NCI-H1436 (cell line): ENCODE results near the gene ENTREP3.

Experiments
- DNase-seq: peaks from one replicate; lab custom pipeline; 2025; lab: John Stamatoyannopoulos, UW

The ENTREP3 gene

DNA sequence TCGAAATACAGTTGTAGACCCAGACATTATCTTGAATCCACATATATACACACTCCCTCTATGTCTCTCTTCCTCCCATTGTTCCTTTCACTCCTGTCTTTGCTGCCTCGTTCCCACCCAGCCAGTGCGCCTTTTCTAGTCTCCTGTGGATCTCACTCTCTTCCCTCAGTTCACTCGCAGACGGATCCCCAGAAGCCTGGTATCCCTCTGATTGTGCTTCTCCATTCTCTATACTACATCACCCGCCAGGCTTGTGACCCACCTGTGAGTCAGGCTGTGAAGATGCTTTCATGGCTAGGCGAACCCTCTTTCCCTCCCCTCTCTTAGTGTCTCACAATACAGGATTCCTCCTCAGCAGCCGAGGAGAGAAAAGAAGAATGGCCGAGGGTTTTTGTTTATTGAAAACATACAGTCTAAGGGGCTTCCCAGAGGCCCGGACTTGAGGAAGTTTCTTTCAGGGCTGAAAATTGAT, 23.4 kb upstream of the ENTREP3 start:
- DNase-seq: no peak

- peak; percentile 73 for DNase-seq
Observed at GRCh38 chr1:155277902-155278688, 22.8 kb upstream of the ENTREP3 start.

GRCh38 chr1:155277070-155277901, 22.0 kb upstream of the ENTREP3 start, which contains the start of gene HCN3:
Gene HCN3 (plus strand): TSS chr1:155277463. CDS start chr1:155277591, 128 bp downstream.
- DNase-seq: peak; percentile 98

GRCh38 chr1:155273343-155274245, 18.3 kb upstream of the ENTREP3 start, which contains the start of gene CLK2:
Gene CLK2 (minus strand): TSS chr1:155273504. CDS start chr1:155270977, 2,527 bp downstream.
- peak; percentile 96 for DNase-seq

DNA sequence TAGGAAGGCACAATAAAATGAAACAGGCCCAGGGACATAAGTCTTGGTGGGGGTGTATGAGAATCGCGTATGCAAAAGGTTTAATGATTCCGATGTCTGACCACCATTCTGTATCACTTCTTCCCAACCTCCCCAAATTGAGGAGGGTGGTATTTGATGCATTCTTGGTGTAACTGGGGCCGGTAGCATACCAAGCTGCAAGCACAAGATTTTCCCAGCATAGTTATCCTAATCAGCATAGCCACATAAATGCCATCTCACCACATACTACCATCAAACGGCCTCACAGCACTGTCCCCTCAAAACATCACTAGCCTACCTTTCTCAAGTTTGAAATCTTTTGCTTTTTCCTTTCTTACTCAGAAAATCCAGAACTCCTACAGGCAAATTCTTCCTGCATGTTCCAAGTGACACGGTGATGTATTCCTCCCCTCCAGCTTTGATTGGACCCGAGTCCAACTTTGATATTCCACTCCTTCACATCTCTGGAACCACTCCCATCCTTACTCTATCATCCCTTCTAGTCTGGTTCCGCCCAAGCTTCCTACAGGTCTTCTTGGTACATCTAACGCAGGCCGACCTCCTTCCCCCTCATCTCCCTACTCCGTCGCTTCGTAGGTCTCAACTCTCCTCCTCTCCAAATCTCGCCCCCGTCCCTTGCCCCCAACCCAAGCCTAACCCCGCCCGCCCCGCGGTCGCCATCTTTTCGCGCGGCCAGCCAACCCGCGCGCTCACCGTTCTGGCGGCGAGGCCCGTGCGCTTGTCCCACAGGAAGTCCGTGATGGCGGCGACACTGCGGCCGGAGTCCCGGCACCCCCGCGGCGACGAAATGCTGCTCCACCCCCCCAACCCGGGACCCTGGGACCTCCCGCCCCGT, 17.4 kb upstream of the ENTREP3 start:
- no peak for DNase-seq

- DNase-seq: no peak
Observed at GRCh38 chr1:155269381-155269780, 14.1 kb upstream of the ENTREP3 start.

DNA sequence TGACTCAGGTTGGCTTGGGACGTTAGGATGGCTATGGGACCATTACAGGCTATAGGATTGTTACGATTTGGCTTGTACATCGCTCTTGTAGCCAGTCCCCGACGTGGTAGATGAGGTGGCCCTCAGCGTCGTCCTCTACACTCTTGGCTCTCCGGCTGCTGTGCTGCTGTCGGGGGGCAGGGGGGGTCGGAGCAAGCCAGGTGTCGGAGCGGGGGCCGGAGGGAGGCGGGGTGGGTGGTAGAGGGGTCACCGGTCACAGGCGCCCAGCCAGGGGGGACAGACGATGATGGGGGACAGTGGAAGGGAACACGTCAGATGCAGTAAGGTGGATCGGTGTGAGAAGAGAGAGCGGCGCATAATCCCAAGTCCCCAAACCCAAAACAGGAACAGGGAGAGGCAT, 13.3 kb upstream of the ENTREP3 start:
- DNase-seq: no peak

DNA sequence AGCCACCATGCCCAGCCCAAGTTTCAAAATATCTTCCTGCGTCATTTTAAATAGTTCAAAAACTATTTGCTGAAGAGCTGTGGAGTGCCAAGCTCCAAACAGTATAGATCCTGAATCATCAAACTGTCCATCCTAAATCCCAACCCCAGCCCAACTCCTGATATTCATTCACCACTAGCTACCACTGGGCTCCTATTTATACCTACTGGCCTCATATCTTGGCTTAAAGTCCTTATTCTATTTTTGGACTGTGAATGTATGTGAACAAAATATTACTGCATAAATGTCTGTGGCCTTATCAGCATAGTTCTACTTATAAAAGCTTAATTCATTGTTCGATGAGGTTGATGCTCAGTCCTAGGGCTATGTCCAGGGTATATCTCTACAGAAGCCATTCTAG, 12.1 kb upstream of the ENTREP3 start:
- DNase-seq: no peak

- DNase-seq: no peak
Observed at GRCh38 chr1:155266553-155266952, 11.3 kb upstream of the ENTREP3 start.

DNA sequence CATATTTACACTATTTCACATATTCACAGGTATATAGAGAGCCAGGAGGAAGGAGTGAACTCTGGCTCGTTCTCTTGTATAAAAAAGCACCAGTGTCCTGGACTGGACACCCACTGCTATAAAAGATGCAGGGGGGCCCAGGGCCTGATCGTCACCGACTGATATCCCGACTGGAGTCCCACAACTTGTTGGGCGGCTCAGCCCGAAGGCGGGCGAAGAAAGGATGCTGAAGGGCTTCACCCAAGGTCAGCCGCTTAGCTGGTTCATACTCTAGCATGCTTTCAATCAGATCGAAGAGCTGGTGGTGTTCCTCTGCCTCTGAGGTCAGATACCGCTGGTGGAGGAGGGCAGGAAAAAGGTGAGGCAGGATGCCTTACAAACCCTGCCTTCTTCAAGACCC, 7.8 kb upstream of the ENTREP3 start:
- no peak for DNase-seq

- DNase-seq: peak; percentile 92
Observed at GRCh38 chr1:155261852-155262673, 6.8 kb upstream of the ENTREP3 start, which contains the start of gene SCAMP3. Gene SCAMP3 (minus strand): TSS chr1:155262360. CDS start chr1:155262151, 209 bp downstream.

GRCh38 chr1:155261493-155261851, 6.2 kb upstream of the ENTREP3 start:
- DNase-seq: no peak

DNA sequence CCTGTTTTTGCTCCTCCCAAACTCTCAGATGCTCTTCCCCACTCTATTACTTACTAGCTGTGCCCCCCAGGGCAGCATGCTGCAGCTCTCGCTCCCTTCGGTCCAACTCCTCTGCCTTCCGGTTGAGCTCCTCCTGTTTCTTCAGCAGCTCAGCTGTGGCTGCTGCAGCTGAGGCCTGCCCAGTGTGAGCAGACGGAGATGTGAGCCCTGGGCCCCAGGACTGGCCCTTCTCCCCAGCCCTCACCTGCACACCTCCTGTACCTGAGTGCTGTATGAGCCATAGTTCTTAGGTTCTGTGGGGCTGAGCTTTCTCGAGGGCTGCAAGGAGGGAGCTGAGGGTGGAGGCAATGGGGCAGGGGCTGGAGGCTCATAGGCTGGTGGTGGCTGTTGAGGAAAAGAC, 5.0 kb upstream of the ENTREP3 start:
- no peak for DNase-seq

DNA sequence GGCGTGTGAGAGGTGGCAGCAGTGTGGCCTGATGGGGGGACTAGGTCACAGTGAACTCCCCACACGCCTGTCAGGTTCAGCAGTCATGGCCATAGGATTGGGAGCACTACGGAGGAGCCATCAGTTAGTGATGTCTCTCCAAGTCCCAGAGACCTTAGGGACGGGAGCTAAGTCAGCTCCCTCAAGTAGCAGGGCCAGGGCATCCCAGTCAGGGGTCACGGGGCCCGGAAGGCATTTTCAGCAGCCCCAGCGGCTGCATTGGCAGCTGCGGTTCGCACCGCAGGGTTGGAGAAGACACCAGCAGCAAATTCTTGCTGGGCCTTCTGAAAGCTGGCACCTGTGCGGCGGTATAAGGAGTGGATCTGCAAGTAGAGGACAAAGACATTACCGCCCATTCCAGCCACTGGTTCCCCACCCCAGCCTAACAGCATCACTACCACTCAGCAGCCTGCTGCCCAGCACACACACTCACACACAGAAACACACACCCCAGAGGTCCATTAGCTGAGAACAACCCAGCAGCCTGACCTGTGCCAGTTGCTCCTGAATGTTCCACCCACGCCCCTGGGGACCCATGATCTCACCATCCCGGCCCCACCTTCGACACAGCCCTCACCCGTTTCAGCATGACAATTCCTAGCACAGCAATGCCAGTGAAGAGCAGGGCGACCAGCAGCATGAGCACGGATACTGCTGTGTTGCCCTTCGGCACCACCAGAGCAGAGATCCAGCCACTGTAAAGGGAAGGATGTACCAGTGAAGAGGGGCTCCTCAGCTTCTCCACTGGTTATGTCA, 972 bp upstream of the ENTREP3 start:
- DNase-seq: no peak

DNA sequence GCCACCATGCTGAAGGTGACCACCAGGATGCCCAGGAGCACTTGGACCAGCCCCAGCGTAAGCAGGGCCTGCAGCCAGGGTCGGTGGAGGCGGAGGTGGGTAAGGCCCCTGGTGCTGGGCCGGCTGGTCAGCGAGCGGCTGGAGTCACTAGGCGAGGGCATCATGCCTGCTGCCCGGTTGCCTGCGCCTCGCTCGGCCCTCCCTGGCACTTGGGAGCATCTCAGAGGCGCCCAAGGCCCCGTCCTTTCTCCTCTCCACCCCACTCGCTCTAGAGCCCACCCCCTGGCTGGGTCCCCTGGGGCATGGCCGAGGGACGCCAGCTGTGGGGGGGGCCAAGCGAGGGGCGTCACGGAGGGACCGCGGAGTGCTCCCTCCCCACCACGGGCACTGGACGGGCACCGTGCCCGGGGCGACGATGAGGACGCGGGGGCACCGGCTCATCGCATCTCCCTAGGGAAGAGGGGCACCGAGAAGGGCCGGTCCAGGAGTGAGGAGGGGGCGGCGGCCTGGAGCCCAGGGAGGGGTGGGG, 505 bp downstream of the ENTREP3 start:
- DNase-seq: peak; percentile 38

- no peak for DNase-seq
Observed at GRCh38 chr1:155254228-155254713, 1.0 kb downstream of the ENTREP3 start.

DNA sequence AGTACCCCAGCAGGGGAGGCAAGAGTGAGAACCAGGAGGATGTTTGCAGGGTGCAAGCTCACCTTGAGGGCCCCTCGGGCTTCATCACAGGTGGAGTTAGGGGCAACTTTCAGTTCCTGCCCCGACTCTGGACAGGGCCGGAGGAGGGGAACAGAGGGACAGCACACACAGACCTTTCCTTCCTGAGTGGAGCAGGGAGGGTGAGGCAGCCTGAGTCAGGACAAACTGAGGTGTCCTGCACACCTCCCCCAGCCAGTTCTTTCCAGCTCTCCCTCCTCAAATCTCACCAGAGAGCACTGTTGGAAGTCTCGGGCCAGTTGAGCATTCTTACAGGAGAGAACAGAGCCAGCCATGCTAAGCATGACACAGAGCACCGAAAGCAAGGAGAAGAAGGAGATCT, 1.5 kb downstream of the ENTREP3 start:
- DNase-seq: no peak

GRCh38 chr1:155253208-155253607, 2.1 kb downstream of the ENTREP3 start:
- DNase-seq: no peak

GRCh38 chr1:155251566-155251965, 3.7 kb downstream of the ENTREP3 start:
- no peak for DNase-seq
